Hepatocyte (in vitro differentiated cells): ENCODE data around the gene SLCO2A1.

Experiments
- CTCF ChIP-seq: fragments of 200-600 bp; sonication (generic); IDR thresholded peaks from 2 replicates; pipeline ENCODE4 v1.5.1; 2016; ENCODE audit warnings: antibody characterized with exemption, mild to moderate bottlenecking; ENCODE audit not compliant: poor library complexity
- EZH2 ChIP-seq: fragments of 200-600 bp; sonication (generic); IDR thresholded peaks from 2 replicates; pipeline ENCODE4 v1.6.1; 2016; ENCODE audit warnings: antibody characterized with exemption, mild to moderate bottlenecking, borderline replicate concordance
- EZH2phosphoT487 ChIP-seq: fragments of 200-600 bp; sonication (generic); IDR thresholded peaks from one replicate; pipeline ENCODE4 v1.6.1; 2018; ENCODE audit warnings: antibody characterized with exemption, mild to moderate bottlenecking, low read depth, moderate library complexity; ENCODE audit not compliant: unreplicated experiment, severe bottlenecking

GRCh38 chr3:133997871-133998635 is 31.7 kb downstream of the SLCO2A1 start:
- TF ChIP-seq CTCF = no peak
- no peak for TF ChIP-seq EZH2
- TF ChIP-seq EZH2phosphoT487 = no peak
